Esophagus (tissue), 2 donors: ENCODE measurements around the gene ATP8B4. TPM values are rescaled to one million over a fixed set of nuclear protein-coding genes. Genes with fewer than 3 reads are reported as not detected.

Experiments
- H3K27ac ChIP-seq, 2 donors: one replicate each; pipeline ENCODE4 v1.5.1; 2013; ENCODE audit warnings: low read depth in 2 of 2, mild to moderate bottlenecking in 2 of 2, inconsistent platforms in 1 of 2, low read length in 1 of 2, moderate library complexity in 1 of 2
- H3K27me3 ChIP-seq, 2 donors: one replicate each; pipeline ENCODE4 v1.6.1; 2013; ENCODE audit warnings: low read length in 2 of 2, control low read depth in 1 of 2, mild to moderate bottlenecking in 1 of 2; ENCODE audit not compliant: insufficient read depth in 2 of 2, control insufficient read depth in 1 of 2
- H3K36me3 ChIP-seq, 2 donors: one replicate each; pipeline ENCODE4 v1.6.1; 2013; ENCODE audit warnings: low read length in 1 of 2; ENCODE audit not compliant: control insufficient read depth in 2 of 2, insufficient read depth in 2 of 2
- H3K4me1 ChIP-seq, 2 donors: one replicate each; pipeline ENCODE4 v1.6.1; 2013; ENCODE audit warnings: low read length in 1 of 2; ENCODE audit not compliant: control insufficient read depth in 2 of 2, insufficient read depth in 2 of 2
- H3K4me3 ChIP-seq, 2 donors: one replicate each; pipeline ENCODE4 v1.5.1; 2013; ENCODE audit warnings: low read length in 2 of 2, mild to moderate bottlenecking in 2 of 2, low read depth in 1 of 2, moderate library complexity in 1 of 2
- H3K9me3 ChIP-seq, 2 donors: one replicate each; pipeline ENCODE4 v1.6.1; 2013; ENCODE audit warnings: mild to moderate bottlenecking in 2 of 2, low read depth in 1 of 2, low read length in 1 of 2, moderate library complexity in 1 of 2; ENCODE audit not compliant: control insufficient read depth in 2 of 2, insufficient read depth in 1 of 2
- WGBS, 2 donors: extraction: QIAGEN DNeasy Blood & Tissue Kit; methylation state at CpG; one replicate each; pipeline ENCODE4 v1.1.7; 2013; 5-methylcytosine and 5-hydroxymethylcytosine counted together
- polyA plus RNA-seq, 2 donors: library from polyadenylated mRNA; stranded (reverse); fragments of 200-250 nt; gene quantifications; one replicate each; pipeline ENCODE4 v1.2.3, GENCODE V29; 2013
- donor health status: healthy with polysubstance abuse.
- donor health status: Bipolar disorder and iron deficiency.

The ATP8B4 gene
- polyA plus RNA-seq, 2 donors: 0.75 to 0.84 TPM

DNA sequence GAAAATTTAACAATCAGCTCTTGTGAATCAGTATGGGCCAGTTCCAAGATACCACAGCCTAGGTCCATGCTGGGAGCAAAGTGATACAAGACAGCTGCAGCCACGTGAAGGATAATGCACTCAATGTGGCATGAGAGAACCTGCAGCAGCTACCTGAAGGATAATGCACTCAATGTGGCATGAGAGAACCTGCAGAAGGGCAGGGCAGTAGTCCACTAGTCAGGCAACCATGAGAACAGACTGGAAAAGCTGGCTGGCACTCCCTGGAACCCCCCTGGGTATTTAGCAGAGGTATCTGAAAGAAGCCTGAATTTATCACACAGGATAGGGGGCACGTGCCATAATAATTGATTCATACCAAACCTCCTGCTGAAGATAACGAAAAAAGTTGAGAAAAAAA is 237.6 kb downstream of the ATP8B4 start:
- no peak overlapping the region for H3K4me3 ChIP-seq
- H3K9me3 ChIP-seq: no peaks in the 10 kb centered on the region
- 57 to 62% methylated on average over 3 of the region's 3 CpGs for WGBS, 2 donors
- no peaks in the 10 kb centered on the region for H3K27me3 ChIP-seq
- H3K4me1 ChIP-seq: peaks cover 2 to 4% of the 10 kb centered on the region in 2 donors
- no peak overlapping the region for H3K27ac ChIP-seq
- no peaks in the 10 kb centered on the region for H3K36me3 ChIP-seq

DNA sequence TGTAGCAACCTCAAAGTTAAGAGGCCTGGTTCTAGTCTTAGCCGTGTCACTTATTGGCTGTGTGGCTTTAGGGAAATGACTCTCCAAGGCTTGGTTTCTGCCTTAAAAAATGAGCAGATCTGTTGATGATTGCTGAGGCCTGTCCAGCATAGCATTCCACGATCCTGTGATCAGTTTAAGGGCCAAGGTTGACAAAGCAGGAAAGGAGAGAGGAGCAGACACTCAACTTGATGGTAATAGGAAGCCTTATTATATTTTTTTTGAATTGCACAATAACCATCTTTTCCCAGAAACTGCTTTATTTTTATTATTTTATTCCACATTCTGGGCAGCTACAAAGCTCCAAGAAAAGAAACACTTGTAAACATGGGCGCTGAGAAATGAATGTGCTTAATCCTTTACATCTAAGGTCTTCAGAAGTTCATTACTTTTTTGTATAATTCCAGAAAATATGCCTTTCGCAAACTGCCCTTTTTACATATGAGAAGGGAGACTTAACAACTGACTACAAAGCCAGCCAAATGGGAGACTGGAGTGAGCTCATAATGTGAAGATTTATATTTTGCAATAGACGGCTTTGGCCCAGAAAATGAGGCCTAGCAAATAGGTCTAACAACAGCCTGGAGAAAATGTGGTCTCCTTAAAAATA is 241.0 kb downstream of the ATP8B4 start:
- Histone ChIP-seq H3K36me3 (no peaks in the 10 kb centered on the region), H3K4me1 (peaks cover 2 to 4% of the 10 kb centered on the region in 2 donors), H3K27ac (no peak overlapping the region), H3K9me3 (no peaks in the 10 kb centered on the region), H3K4me3 (no peak overlapping the region), H3K27me3 (no peaks in the 10 kb centered on the region)
- WGBS, 2 donors: 69 to 70% methylated on average over 5 of the region's 5 CpGs

DNA sequence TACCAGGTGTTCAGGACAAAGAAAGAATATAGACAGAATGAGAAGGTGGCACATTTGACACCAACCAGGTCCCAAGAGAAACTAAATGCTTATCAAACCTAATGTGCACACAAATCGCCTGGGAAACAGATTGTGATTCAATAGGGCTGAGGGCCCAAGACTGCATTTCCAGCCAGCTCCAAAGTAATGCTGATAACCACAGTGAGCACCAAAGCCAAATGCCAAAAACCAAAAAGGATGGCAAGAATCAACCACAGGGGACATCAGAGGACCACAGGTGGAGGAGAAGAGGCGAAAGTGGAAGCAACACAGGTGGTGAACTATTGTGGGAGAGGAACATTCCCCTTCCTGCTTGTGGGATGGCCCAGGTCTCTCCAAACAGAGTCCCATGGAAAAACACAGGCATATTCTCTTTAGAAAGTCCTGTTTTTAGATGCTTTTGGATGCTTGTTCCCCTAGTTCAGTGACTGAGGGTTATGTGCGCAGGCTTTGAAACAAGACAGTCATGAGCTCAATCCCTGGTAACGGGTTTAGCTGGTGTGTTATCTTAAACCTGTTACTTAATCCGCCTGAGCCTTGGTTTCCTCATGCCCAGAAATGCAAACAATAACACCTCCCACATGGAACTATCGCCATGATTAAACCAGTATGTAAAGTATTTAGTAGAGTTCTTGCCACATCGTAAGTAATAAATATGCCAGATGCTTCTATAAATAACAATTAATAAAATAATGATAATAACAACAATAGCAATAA is 241.7 kb downstream of the ATP8B4 start:
- H3K27me3 ChIP-seq: no peaks in the 10 kb centered on the region
- H3K4me3 ChIP-seq: no peak overlapping the region
- H3K9me3 ChIP-seq: no peaks in the 10 kb centered on the region
- peaks cover 2 to 4% of the 10 kb centered on the region in 2 donors for H3K4me1 ChIP-seq
- WGBS, 2 donors: 63 to 73% methylated on average over 7 of the region's 7 CpGs
- no peaks in the 10 kb centered on the region for H3K36me3 ChIP-seq
- peak overlapping the region; percentile 56 to 57 for H3K27ac ChIP-seq

GRCh38 chr15:49876401-49877038 is 242.5 kb downstream of the ATP8B4 start:
- H3K36me3 ChIP-seq: no peaks in the 10 kb centered on the region
- WGBS, 2 donors: 64 to 66% methylated on average over 5 of the region's 5 CpGs
- H3K27ac ChIP-seq: peak overlapping the region in 1 of 2 donors; percentile 56
- no peaks in the 10 kb centered on the region for H3K27me3 ChIP-seq
- H3K4me1 ChIP-seq: peaks cover 0 to 2% of the 10 kb centered on the region in 2 donors
- H3K4me3 ChIP-seq: no peak overlapping the region
- no peaks in the 10 kb centered on the region for H3K9me3 ChIP-seq

- H3K4me3 ChIP-seq: no peak overlapping the region
- 84 to 91% methylated on average over 2 of the region's 2 CpGs for WGBS, 2 donors
Measured at GRCh38 chr15:49875392-49875791, 243.6 kb downstream of the ATP8B4 start.

DNA sequence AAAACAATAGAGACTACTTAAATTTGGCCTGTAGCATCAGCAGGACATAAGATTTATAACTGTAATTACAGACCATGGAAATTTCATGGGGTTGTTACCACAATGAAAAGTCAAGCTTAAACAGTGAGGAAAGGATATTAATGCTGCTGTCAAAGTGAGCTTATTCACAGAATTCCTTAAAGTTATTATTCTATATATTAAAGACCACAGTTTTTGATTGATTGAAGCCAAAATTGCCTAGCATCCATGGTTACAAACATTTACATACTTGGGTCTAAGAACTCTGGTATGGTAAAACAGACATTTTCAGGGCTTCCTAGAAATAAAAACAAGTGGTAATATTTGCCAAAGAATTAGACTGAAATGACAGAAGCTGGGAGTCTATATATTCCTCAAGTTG is 248.6 kb downstream of the ATP8B4 start:
- Histone ChIP-seq H3K27ac (no peak overlapping the region), H3K4me3 (no peak overlapping the region), H3K4me1 (no peaks in the 10 kb centered on the region), H3K9me3 (no peaks in the 10 kb centered on the region), H3K27me3 (no peaks in the 10 kb centered on the region), H3K36me3 (no peaks in the 10 kb centered on the region)

More at GRCh38 chr15:49875392-49875791, 243.6 kb downstream of the ATP8B4 start:
- H3K27ac ChIP-seq: no peak overlapping the region
- H3K9me3 ChIP-seq: no peaks in the 10 kb centered on the region
- no peaks in the 10 kb centered on the region for H3K4me1 ChIP-seq
- no peaks in the 10 kb centered on the region for H3K27me3 ChIP-seq
- H3K36me3 ChIP-seq: no peaks in the 10 kb centered on the region

DNA sequence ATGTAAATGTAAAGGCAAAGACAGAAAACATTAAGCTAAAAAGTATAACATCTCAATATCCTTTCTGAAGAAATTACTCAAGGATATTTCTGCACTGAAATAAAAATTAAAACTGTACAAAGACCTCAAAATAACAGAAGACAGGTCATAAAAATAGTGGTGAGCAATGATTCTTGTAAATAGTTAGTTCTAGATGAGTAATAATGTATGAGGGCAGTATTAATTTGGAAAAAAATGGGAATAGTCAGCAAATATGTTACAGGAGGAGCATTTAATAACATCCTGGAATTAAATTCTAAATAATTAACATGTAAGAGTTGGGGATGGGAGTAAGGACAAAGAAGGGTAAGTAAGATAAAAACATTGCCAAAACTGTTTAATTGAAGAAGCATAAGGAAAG is 250.7 kb downstream of the ATP8B4 start:
- no peaks in the 10 kb centered on the region for H3K27me3 ChIP-seq
- no peak overlapping the region for H3K4me3 ChIP-seq
- no peaks in the 10 kb centered on the region for H3K4me1 ChIP-seq
- H3K36me3 ChIP-seq: no peaks in the 10 kb centered on the region
- no peak overlapping the region for H3K27ac ChIP-seq
- H3K9me3 ChIP-seq: no peaks in the 10 kb centered on the region

GRCh38 chr15:49865925-49866757 is 252.9 kb downstream of the ATP8B4 start:
- H3K9me3 ChIP-seq: no peaks in the 10 kb centered on the region
- H3K4me1 ChIP-seq: no peaks in the 10 kb centered on the region
- H3K4me3 ChIP-seq: no peak overlapping the region
- H3K27ac ChIP-seq: no peak overlapping the region
- no peaks in the 10 kb centered on the region for H3K27me3 ChIP-seq
- 80 to 90% methylated on average over 10 of the region's 10 CpGs for WGBS, 2 donors
- H3K36me3 ChIP-seq: no peaks in the 10 kb centered on the region

DNA sequence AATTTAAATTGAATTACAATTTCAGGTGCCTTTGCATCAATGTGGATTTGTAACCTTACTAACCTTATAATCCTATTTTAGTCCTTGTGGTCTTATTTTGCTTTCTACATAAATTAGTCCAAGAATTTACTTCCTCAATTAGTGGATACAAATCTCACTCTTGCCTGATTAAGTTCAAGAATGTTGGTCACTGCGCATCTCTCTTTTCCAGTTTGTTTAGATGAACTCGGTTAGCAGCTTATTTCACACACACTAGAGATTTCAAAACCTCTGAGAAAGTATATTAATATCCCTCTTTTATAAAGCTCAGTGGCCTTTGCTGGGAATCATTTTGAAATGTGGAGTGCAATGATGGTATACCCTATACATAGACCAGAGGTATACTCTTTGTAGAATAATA is 254.8 kb downstream of the ATP8B4 start:
- Histone ChIP-seq H3K4me1 (no peaks in the 10 kb centered on the region), H3K27me3 (no peaks in the 10 kb centered on the region), H3K27ac (no peak overlapping the region), H3K36me3 (no peaks in the 10 kb centered on the region), H3K9me3 (no peaks in the 10 kb centered on the region), H3K4me3 (no peak overlapping the region)
- WGBS, 2 donors: 55 to 81% methylated on average over 2 of the region's 2 CpGs
